IPS-18a (cell line): ENCODE results near the gene CREM.
"Not testable (repeated sequence)": the region's sequence is repeated elsewhere in the genome, so short reads cannot be mapped to it uniquely, and the experiment has no call there.

ENCODE experiments used
- H3K27ac ChIP-seq: one replicate; pipeline ENCODE4 v1.5.1; 2013; ENCODE audit warnings: low read length
- H3K27me3 ChIP-seq: one replicate; pipeline ENCODE4 v1.6.1; 2013; ENCODE audit warnings: mild to moderate bottlenecking, low read length; ENCODE audit not compliant: control insufficient read depth, insufficient read depth
- H3K36me3 ChIP-seq: one replicate; pipeline ENCODE4 v1.6.1; 2013; ENCODE audit warnings: low read depth, low read length; ENCODE audit not compliant: control insufficient read depth
- H3K4me1 ChIP-seq: one replicate; pipeline ENCODE4 v1.6.1; 2013; ENCODE audit warnings: low read depth, low read length; ENCODE audit not compliant: control insufficient read depth
- H3K4me3 ChIP-seq: one replicate; pipeline ENCODE4 v1.5.1; 2013; ENCODE audit warnings: low read length
- H3K9ac ChIP-seq: one replicate; pipeline ENCODE4 v1.6.1; 2013; ENCODE audit warnings: mild to moderate bottlenecking, low read length, moderate library complexity
- H3K9me3 ChIP-seq: one replicate; pipeline ENCODE4 v1.6.1; 2013; ENCODE audit warnings: low read depth, low read length; ENCODE audit not compliant: control insufficient read depth

CREM gene

DNA sequence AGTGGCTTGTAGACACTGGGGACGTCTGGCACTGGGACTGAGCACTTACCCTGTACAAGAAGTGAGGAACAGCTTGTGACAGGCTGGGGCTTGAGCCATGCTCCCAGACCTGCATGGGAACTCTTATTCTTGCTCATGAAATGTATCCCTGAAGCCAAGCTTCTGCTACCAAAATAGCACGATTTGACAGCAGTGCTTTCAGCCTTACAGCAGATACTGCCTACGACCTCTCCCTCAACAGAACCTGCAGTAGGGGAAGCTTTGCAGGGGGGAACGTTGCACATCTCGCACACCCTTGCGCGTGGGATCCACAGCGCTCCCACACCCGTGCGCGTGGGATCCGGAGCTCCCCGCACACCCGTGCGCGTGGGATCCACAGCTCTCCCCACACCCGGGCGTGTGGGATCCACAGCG is 88.0 kb downstream of the CREM start:
- no peaks in the 10 kb centered on the region for H3K36me3 ChIP-seq
- H3K4me3 ChIP-seq, result no peak overlapping the region
- H3K4me1 ChIP-seq, result peaks cover 29% of the 10 kb centered on the region
- no peaks in the 10 kb centered on the region for H3K27me3 ChIP-seq
- H3K9ac ChIP-seq, result no peak overlapping the region
- H3K9me3 ChIP-seq, result no peaks in the 10 kb centered on the region
- H3K27ac ChIP-seq, result no peak overlapping the region

- Histone ChIP-seq H3K4me3 (no peak overlapping the region), H3K4me1 (peaks cover 24% of the 10 kb centered on the region), H3K36me3 (no peaks in the 10 kb centered on the region), H3K9ac (no peak overlapping the region), H3K27me3 (no peaks in the 10 kb centered on the region), H3K9me3 (no peaks in the 10 kb centered on the region), H3K27ac (no peak overlapping the region)
These were observed 88.5 kb downstream of the CREM start for GRCh38 chr10:35215107-35215506.

GRCh38 chr10:35216303-35216905 is 89.8 kb downstream of the CREM start:
- H3K9me3 ChIP-seq, result no peaks in the 10 kb centered on the region
- no peaks in the 10 kb centered on the region for H3K36me3 ChIP-seq
- no peaks in the 10 kb centered on the region for H3K27me3 ChIP-seq
- H3K4me3 ChIP-seq, result no peak overlapping the region
- H3K4me1 ChIP-seq, result peaks cover 11% of the 10 kb centered on the region
- H3K9ac ChIP-seq, result no peak overlapping the region
- no peak overlapping the region for H3K27ac ChIP-seq

DNA sequence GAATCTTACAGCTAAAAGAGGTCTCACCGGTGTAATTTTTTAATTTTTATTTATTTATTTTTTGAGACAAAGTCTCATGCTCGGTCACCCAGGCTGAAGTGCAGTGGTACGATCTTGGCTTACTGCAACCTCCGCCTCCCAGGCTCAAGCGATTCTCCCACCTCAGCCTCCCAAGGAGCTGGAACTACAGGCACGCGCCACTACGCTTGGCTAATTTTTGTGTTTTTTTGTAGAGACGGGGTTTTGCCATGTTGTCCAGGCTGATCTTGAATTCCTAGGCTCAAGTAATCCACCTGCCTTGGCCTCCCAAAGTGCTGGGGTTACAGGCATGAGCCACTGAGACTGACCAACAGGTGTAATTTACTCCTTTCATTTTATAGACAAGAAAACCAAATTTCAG is 90.3 kb downstream of the CREM start:
- H3K27ac ChIP-seq, H3K4me1 ChIP-seq, H3K36me3 ChIP-seq, H3K4me3 ChIP-seq, H3K9ac ChIP-seq, H3K27me3 ChIP-seq, H3K9me3 ChIP-seq: not testable (repeated sequence)

GRCh38 chr10:35217455-35217854 is 90.8 kb downstream of the CREM start:
- Histone ChIP-seq H3K4me1 (peaks cover 6% of the 10 kb centered on the region), H3K9me3 (no peaks in the 10 kb centered on the region), H3K9ac (no peak overlapping the region), H3K27ac (no peak overlapping the region), H3K36me3 (no peaks in the 10 kb centered on the region), H3K4me3 (no peak overlapping the region), H3K27me3 (no peaks in the 10 kb centered on the region)

DNA sequence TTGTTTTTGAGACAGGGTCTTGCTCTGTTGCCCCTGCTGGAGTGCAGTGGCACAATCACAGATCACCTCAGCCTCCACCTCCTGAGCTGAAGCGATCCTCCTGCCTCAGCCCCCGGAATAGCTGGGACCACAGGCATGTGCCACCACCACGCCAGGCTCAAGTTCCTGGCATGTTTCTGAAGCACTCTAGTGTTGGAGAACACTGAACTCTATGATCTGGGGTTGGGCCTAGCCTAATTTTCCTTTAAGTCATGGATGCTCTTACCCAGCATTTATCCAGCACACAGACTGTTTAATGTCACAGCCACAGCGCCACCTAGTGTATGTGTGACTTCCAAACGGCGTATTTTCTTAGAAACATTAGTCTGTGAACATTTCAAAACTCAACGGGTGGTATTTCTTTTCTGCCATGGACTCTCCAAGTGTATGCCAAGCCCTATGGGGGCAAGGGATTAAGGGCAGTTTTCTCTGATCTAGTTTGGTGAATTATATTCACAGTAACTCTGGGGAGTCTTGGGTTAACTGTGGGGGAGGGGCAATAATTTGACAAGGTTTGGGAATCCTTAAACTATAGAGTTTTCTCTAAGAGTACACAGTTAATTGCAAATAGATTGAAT is 91.8 kb downstream of the CREM start:
- Histone ChIP-seq H3K27ac (no peak overlapping the region), H3K27me3 (no peaks in the 10 kb centered on the region), H3K36me3 (no peaks in the 10 kb centered on the region), H3K9ac (no peak overlapping the region), H3K4me1 (no peaks in the 10 kb centered on the region), H3K4me3 (no peak overlapping the region), H3K9me3 (no peaks in the 10 kb centered on the region)

DNA sequence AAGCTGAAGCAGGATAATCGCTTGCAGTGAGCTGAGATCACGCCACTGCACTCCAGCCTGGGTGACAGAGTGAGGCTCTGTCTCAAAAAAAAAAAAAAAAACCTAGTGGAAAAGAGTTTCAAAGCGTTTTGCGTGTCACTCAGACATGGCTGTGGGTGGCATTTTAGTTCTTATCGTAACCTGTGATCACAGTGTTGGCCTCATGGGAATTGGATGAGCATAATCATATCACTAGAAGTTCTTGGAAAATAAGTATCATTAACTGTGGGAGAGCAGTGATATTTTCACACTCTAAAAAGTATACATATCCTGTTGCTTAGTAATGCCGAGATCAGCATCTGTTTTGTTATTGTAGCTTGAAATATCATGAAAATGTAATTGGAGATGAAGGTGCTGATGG is 92.6 kb downstream of the CREM start:
- no peaks in the 10 kb centered on the region for H3K4me1 ChIP-seq
- no peaks in the 10 kb centered on the region for H3K27me3 ChIP-seq
- H3K9ac ChIP-seq, result no peak overlapping the region
- H3K4me3 ChIP-seq, result no peak overlapping the region
- H3K36me3 ChIP-seq, result no peaks in the 10 kb centered on the region
- no peak overlapping the region for H3K27ac ChIP-seq
- no peaks in the 10 kb centered on the region for H3K9me3 ChIP-seq

GRCh38 chr10:35219891-35220890 is 93.5 kb downstream of the CREM start:
- H3K4me3 ChIP-seq, result no peak overlapping the region
- H3K36me3 ChIP-seq, result no peaks in the 10 kb centered on the region
- no peaks in the 10 kb centered on the region for H3K9me3 ChIP-seq
- no peaks in the 10 kb centered on the region for H3K27me3 ChIP-seq
- H3K4me1 ChIP-seq, result no peaks in the 10 kb centered on the region
- no peak overlapping the region for H3K27ac ChIP-seq
- no peak overlapping the region for H3K9ac ChIP-seq

DNA sequence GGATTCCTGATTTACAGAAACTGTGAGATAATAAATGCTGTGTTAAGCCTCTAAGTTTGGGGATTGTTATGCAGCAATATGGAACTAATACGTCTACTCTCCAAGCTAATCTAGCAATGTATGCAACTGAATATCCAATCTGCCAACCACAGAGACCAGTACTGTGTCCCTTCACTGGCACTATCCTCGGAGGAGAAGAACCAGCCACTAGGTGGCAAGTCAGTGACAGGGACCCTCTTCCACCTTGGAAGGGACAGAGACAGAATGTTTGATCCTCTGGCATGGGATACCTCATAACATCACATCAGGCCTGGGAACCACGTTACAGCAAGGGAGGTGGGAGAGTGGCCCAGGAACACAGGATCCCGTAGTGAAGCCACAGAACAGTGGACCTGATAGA is 96.4 kb downstream of the CREM start:
- Histone ChIP-seq H3K9ac (no peak overlapping the region), H3K4me1 (no peaks in the 10 kb centered on the region), H3K36me3 (no peaks in the 10 kb centered on the region), H3K4me3 (no peak overlapping the region), H3K9me3 (no peaks in the 10 kb centered on the region), H3K27me3 (no peaks in the 10 kb centered on the region), H3K27ac (no peak overlapping the region)

GRCh38 chr10:35224045-35224740 is 97.5 kb downstream of the CREM start:
- no peak overlapping the region for H3K4me3 ChIP-seq
- H3K27ac ChIP-seq, result no peak overlapping the region
- H3K4me1 ChIP-seq, result no peaks in the 10 kb centered on the region
- H3K9ac ChIP-seq, result no peak overlapping the region
- no peaks in the 10 kb centered on the region for H3K36me3 ChIP-seq
- H3K9me3 ChIP-seq, result no peaks in the 10 kb centered on the region
- H3K27me3 ChIP-seq, result no peaks in the 10 kb centered on the region

DNA sequence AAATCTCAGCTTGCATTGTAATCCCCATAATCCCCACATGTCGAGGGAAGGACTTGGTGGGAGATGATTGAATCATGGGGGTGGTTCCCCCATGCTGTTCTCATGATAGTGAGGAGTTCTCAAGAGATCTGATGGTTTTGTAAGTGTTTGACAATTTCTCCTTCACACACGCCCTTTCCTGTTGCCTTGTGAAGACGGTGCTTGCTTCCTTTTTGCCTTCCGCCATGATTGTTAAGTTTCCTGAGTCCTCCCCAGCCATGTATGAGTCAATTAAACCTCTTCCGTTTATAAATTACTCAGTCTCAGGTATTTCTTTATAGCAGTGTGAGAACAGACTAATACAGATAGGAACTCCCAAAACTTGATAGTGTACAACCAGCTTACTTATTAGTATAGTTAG is 98.6 kb downstream of the CREM start:
- Histone ChIP-seq H3K27me3 (no peaks in the 10 kb centered on the region), H3K9ac (no peak overlapping the region), H3K4me1 (peaks cover 4% of the 10 kb centered on the region), H3K27ac (no peak overlapping the region), H3K9me3 (no peaks in the 10 kb centered on the region), H3K4me3 (no peak overlapping the region), H3K36me3 (no peaks in the 10 kb centered on the region)
